ENCODE results near the gene CADPS. TPM values are rescaled to one million over a fixed set of nuclear protein-coding genes. Genes with fewer than 3 reads are reported as not detected.

CADPS gene
- total and polyA plus RNA-seq, 7 donors, result 1.6 to 12.5 (median 6.2) TPM; not detected in 1

DNA sequence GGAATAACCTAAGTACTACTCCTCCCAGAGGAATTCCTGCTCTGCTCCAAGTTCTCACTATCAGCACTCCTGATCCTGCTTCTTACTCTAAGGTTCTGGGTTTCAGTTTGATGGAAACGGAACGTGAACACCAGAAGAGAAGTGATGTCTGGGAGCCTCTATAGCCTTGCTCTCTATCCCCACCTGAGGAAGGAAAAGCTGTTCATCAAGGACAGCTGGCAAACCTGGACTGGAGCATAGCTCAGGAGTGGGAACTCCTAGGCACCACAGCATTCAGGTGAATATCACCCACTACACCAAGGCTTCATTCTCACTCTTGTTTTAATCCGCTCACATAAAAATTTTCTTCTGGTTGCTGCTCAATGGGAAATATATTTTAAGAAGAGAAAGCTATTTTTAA lies 13.0 kb upstream of the CADPS start:
- Histone ChIP-seq H3K27me3 (peaks cover 0 to 9% (median 0%) of the 10 kb centered on the region in 3 donors), H3K36me3 (no peaks in the 10 kb centered on the region), H3K9me3 (no peaks in the 10 kb centered on the region), H3K4me3 (no peak overlapping the region), H3K27ac (no peak overlapping the region), H3K4me1 (no peaks in the 10 kb centered on the region)
- TF ChIP-seq POLR2A (IDR thresholded peaks at IDR 0.05) (no peak), POLR2AphosphoS5 (IDR thresholded peaks at IDR 0.05) (no peak), EP300 (IDR thresholded peaks at IDR 0.05) (no peak), CTCF (IDR thresholded peaks at IDR 0.05) (no peak)
- intact Hi-C loops (cut with DNase I), result no loop called here
- 36 to 50% methylated on average over 3 of the region's 3 CpGs for WGBS, 2 donors
- no peak for DNase-seq

- TF ChIP-seq CTCF (IDR thresholded peaks at IDR 0.05), result no peak
- no peak for TF ChIP-seq POLR2A (IDR thresholded peaks at IDR 0.05)
- no peak for TF ChIP-seq POLR2AphosphoS5 (IDR thresholded peaks at IDR 0.05)
- no peak for TF ChIP-seq EP300 (IDR thresholded peaks at IDR 0.05)
- no peaks in the 10 kb centered on the region for H3K9me3 ChIP-seq
- no peak for DNase-seq
- H3K4me1 ChIP-seq, result no peaks in the 10 kb centered on the region
- no peaks in the 10 kb centered on the region for H3K36me3 ChIP-seq
- no peak overlapping the region for H3K27ac ChIP-seq
- WGBS, 2 donors, result 81 to 90% methylated on average over 2 of the region's 2 CpGs
- H3K4me3 ChIP-seq, result no peak overlapping the region
- intact Hi-C loops (cut with DNase I), result no loop called here
- H3K27me3 ChIP-seq, result peaks cover 0 to 9% (median 0%) of the 10 kb centered on the region in 3 donors
Observed at GRCh38 chr3:62885136-62885535, 9.9 kb upstream of the CADPS start.

DNA sequence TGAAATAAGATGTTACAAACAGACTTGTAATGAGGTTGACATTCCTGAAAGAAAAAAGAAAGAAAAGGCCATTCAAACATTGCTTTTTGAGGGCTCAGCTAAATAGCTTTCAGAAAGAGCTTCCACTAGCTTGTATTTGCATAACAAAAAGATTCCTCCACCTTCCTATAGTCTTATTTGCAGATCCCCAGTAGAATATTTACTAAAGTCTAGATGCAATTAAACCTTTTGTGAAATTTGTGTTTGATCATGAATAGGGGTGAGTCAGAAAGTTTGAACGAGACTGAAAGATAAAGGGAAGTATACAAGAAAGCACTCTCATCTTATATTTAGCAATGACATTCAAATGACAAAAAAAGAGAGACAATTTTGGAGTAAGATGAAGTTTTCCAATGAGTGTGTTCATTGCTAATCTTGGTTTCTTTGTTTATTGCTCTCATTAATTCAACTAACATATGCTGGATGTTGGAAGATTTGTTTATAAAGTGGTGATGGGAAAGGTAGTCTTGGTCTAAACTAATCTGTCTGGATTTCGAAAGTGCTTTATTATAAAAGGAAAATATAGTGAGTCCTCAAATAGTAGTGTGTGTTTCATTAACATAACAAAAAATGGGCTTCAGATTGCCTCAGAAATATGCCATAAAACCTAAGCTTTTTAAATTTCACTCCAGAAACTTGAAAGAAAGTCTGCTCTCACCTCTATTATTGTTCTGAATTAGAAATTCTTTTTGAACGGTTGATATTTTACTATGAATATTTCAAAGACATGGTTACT lies 9.1 kb upstream of the CADPS start:
- Histone ChIP-seq H3K27ac (no peak overlapping the region), H3K27me3 (peaks cover 0 to 9% (median 0%) of the 10 kb centered on the region in 3 donors), H3K9me3 (no peaks in the 10 kb centered on the region), H3K4me3 (no peak overlapping the region), H3K36me3 (no peaks in the 10 kb centered on the region), H3K4me1 (no peaks in the 10 kb centered on the region)
- WGBS, 2 donors, result 29 to 42% methylated on average over 3 of the region's 3 CpGs
- intact Hi-C loops (cut with DNase I), result no loop called here
- no peak for DNase-seq
- no peak for TF ChIP-seq POLR2A (IDR thresholded peaks at IDR 0.05)
- no peak for TF ChIP-seq CTCF (IDR thresholded peaks at IDR 0.05)
- no peak for TF ChIP-seq POLR2AphosphoS5 (IDR thresholded peaks at IDR 0.05)
- no peak for TF ChIP-seq EP300 (IDR thresholded peaks at IDR 0.05)

- H3K36me3 ChIP-seq, result no peaks in the 10 kb centered on the region
- H3K9me3 ChIP-seq, result no peaks in the 10 kb centered on the region
- no peak for DNase-seq
- no peak overlapping the region for H3K27ac ChIP-seq
- TF ChIP-seq EP300 (IDR thresholded peaks at IDR 0.05) (no peak), POLR2AphosphoS5 (IDR thresholded peaks at IDR 0.05) (no peak)
- H3K4me1 ChIP-seq, result no peaks in the 10 kb centered on the region
- peaks cover 0 to 4% (median 0%) of the 10 kb centered on the region in 3 donors for H3K27me3 ChIP-seq
- 82 to 88% methylated on average over 4 of the region's 4 CpGs for WGBS, 2 donors
- no peak overlapping the region for H3K4me3 ChIP-seq
- intact Hi-C loops (cut with DNase I), result no loop called here
Observed at GRCh38 chr3:62882676-62883200, 7.5 kb upstream of the CADPS start.

DNA sequence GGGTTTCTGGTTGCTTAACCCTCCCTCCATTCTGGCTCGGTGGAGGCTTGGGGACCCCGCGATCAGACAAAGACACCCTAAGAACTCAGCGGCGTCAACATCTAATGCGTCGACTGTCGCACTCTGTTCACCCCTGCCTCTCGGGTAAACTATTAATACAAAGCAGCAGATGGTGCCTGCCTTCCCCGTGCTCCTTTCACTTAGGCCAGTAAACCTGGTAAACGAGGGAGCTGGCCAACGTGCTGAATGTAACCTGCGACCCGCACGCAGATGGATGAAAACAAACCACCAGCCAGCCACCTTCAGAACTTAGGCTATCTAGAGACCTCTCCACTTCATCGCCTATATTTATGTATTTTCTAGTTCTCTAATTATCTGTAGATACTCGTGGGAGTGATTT lies 848 bp upstream of the CADPS start:
- H3K4me1 ChIP-seq, result peaks cover 0 to 20% (median 18%) of the 10 kb centered on the region in 4 donors
- intact Hi-C loops (cut with DNase I), result no loop called here
- no peak overlapping the region for H3K27ac ChIP-seq
- peaks cover 5 to 60% (median 28%) of the 10 kb centered on the region in 3 donors for H3K27me3 ChIP-seq
- no peaks in the 10 kb centered on the region for H3K36me3 ChIP-seq
- WGBS, 2 donors, result 6 to 7% methylated on average over 17 of the region's 17 CpGs
- DNase-seq, result no peak
- H3K4me3 ChIP-seq, result no peak overlapping the region
- no peak for TF ChIP-seq POLR2AphosphoS5 (IDR thresholded peaks at IDR 0.05)
- no peak for TF ChIP-seq CTCF (IDR thresholded peaks at IDR 0.05)
- no peak for TF ChIP-seq POLR2A (IDR thresholded peaks at IDR 0.05)
- TF ChIP-seq EP300 (IDR thresholded peaks at IDR 0.05), result no peak
- no peaks in the 10 kb centered on the region for H3K9me3 ChIP-seq

All from sigmoid colon (tissue), 7 donors.